Keratinocyte (primary cell): ENCODE data around the gene GLRX5. TPM values are rescaled to one million over a fixed set of nuclear protein-coding genes. Genes with fewer than 3 reads are reported as not detected.

Experiments
- DNase-seq: peaks from one replicate; pipeline ENCODE4 v3.0.0-alpha.2; 2011; ENCODE audit warnings: low read depth, missing footprints, low spot score
- FAIRE-seq: peaks from 2 replicates; lab custom pipeline; 2011; peaks lifted over from hg19 to GRCh38; lab: Jason Lieb, UNC
- H2AFZ ChIP-seq: 2 replicates; pipeline ENCODE4 v1.6.0; 2012; ENCODE audit warnings: low read length, control low read depth, inconsistent platforms; ENCODE audit not compliant: control insufficient read depth
- H3K27ac ChIP-seq: 2 replicates; pipeline ENCODE4 v1.5.1; 2011; ENCODE audit warnings: low read length; ENCODE audit not compliant: control insufficient read depth, insufficient read depth
- H3K27me3 ChIP-seq: 3 replicates; pipeline ENCODE4 v1.6.0; 2011; ENCODE audit warnings: low read length; ENCODE audit not compliant: control insufficient read depth, insufficient read depth; ENCODE audit errors: extremely low read depth
- H3K36me3 ChIP-seq, 2 experiments: 2 replicates in 1 of 2; 3 replicates in 1 of 2; pipeline ENCODE4 v1.5.1; 2011; ENCODE audit warnings: low read length in 2 of 2, mild to moderate bottlenecking in 1 of 2; ENCODE audit not compliant: control insufficient read depth in 2 of 2, insufficient read depth in 2 of 2; ENCODE audit errors: extremely low read depth in 1 of 2
- H3K4me1 ChIP-seq: 3 replicates; pipeline ENCODE4 v1.5.1; 2011; ENCODE audit warnings: low read length; ENCODE audit not compliant: control insufficient read depth, insufficient read depth; ENCODE audit errors: extremely low read depth
- H3K4me2 ChIP-seq: 3 replicates; pipeline ENCODE4 v1.6.0; 2011; ENCODE audit warnings: low read depth, low read length; ENCODE audit not compliant: control insufficient read depth, insufficient read depth; ENCODE audit errors: extremely low read depth
- H3K4me3 ChIP-seq, 3 experiments: fragments of 200-600 bp in 1 of 3; sonication (generic) in 1 of 3; 2 replicates in 2 of 3; 3 replicates in 1 of 3; pipeline ENCODE4 v1.5.1; 2011 to 2016; ENCODE audit warnings: low read length in 3 of 3, mild to moderate bottlenecking in 3 of 3, control low read depth in 2 of 3, inconsistent platforms in 1 of 3, low read depth in 1 of 3, mixed read lengths in 1 of 3, mixed run types in 1 of 3, moderate library complexity in 1 of 3; ENCODE audit not compliant: control insufficient read depth in 2 of 3, insufficient read depth in 2 of 3; ENCODE audit errors: extremely low read depth in 1 of 3
- H3K79me2 ChIP-seq: 2 replicates; pipeline ENCODE4 v1.6.0; 2012; ENCODE audit warnings: low read length; ENCODE audit not compliant: control insufficient read depth, insufficient read depth
- H3K9ac ChIP-seq: 3 replicates; pipeline ENCODE4 v1.6.0; 2011; ENCODE audit warnings: low read length; ENCODE audit not compliant: control insufficient read depth, insufficient read depth; ENCODE audit errors: extremely low read depth
- H3K9me1 ChIP-seq: 3 replicates; pipeline ENCODE4 v1.6.0; 2011; ENCODE audit warnings: low read length; ENCODE audit not compliant: control insufficient read depth, insufficient read depth; ENCODE audit errors: extremely low read depth
- H3K9me3 ChIP-seq: 2 replicates; pipeline ENCODE4 v1.5.1; 2012; ENCODE audit warnings: low read depth, low read length; ENCODE audit not compliant: control insufficient read depth
- H4K20me1 ChIP-seq: 3 replicates; pipeline ENCODE4 v1.6.0; 2011; ENCODE audit warnings: low read length; ENCODE audit not compliant: control insufficient read depth, insufficient read depth; ENCODE audit errors: extremely low read depth
- CTCF ChIP-seq, 3 experiments: IDR thresholded peaks in 1 of 3; conservative IDR thresholded peaks in 1 of 3; optimal IDR thresholded peaks in 1 of 3; 2 replicates in 2 of 3; 3 replicates in 1 of 3; pipeline versions ENCODE3 to v1.5.1; 2011; ENCODE audit warnings: low read length in 3 of 3, mild to moderate bottlenecking in 3 of 3, moderate library complexity in 2 of 3, control low read depth in 1 of 3, inconsistent platforms in 1 of 3; ENCODE audit not compliant: insufficient read depth in 2 of 3; ENCODE audit errors: extremely low read depth in 1 of 3
- EZH2 ChIP-seq: IDR thresholded peaks from one replicate; pipeline ENCODE4 v1.6.1; 2012; ENCODE audit warnings: inconsistent platforms, mild to moderate bottlenecking, low read length, moderate library complexity
- dilution Hi-C: fragments of 300-500 bp; cut with MboI; formaldehyde crosslinking; loops from one replicate; pipeline ENCODE4 v1.7.0; 2020; ENCODE audit warnings: low sequenced_read_pairs; ENCODE audit not compliant: extremely low pct_ligation_motif_present
- polyA plus RNA-seq, 5 experiments: library from polyadenylated mRNA; depleted of rRNA in 3 of 5; stranded (reverse) in 3 of 5; stranded (forward) in 1 of 5; unstranded in 1 of 5; fragments of >200 nt; gene quantifications; 1 replicate in 1 of 5; 2 replicates in 3 of 5; 3 replicates in 1 of 5; pipeline versions ENCODE4 v1.2.1 to v1.2.3, GENCODE V29; 2011 to 2012; ENCODE audit warnings: missing spikeins in 2 of 5, low read depth in 1 of 5, low replicate concordance in 1 of 5

The GLRX5 gene
- polyA plus RNA-seq, 1 donor (not counting 4 experiments of a cell fraction or from before 2014, with no cell fraction given): 60.9 TPM

- H3K36me3 ChIP-seq: no peaks in the 10 kb centered on the region
- H3K9me3 ChIP-seq: no peaks in the 10 kb centered on the region
- H3K9ac ChIP-seq: no peak overlapping the region
- TF ChIP-seq CTCF (optimal IDR thresholded peaks at IDR 0.05 in 1 of 3, IDR thresholded peaks at IDR 0.05 in 1 of 3, conservative IDR thresholded peaks at IDR 0.05 in 1 of 3; ENCODE audit: extremely low read depth in 1 of 3, insufficient read depth in 2 of 3, low read length in 3 of 3) (no peak), EZH2 (no peak)
- H3K27ac ChIP-seq: no peak overlapping the region
- H3K4me2 ChIP-seq: no peak overlapping the region
- H3K9me1 ChIP-seq: no peaks in the 10 kb centered on the region
- H2AFZ ChIP-seq: no peak overlapping the region
- H4K20me1 ChIP-seq: no peaks in the 10 kb centered on the region
- H3K79me2 ChIP-seq: no peaks in the 10 kb centered on the region
- dilution Hi-C loops: no loop called here
- DNase-seq (no peak), FAIRE-seq (no peak)
- H3K4me3 ChIP-seq: no peak overlapping the region
- peaks cover 58% of the 10 kb centered on the region for H3K4me1 ChIP-seq
- no peaks in the 10 kb centered on the region for H3K27me3 ChIP-seq
Measured at GRCh38 chr14:95522116-95522515, 12.7 kb upstream of the GLRX5 start.

- FAIRE-seq: no peak
- Histone ChIP-seq H3K9me3 (no peaks in the 10 kb centered on the region), H3K4me2 (peak overlapping the region; percentile 83), H4K20me1 (no peaks in the 10 kb centered on the region), H3K79me2 (no peaks in the 10 kb centered on the region), H3K9me1 (no peaks in the 10 kb centered on the region), H3K27me3 (no peaks in the 10 kb centered on the region), H2AFZ (no peak overlapping the region), H3K27ac (no peak overlapping the region), H3K9ac (no peak overlapping the region), H3K4me3 (no peak overlapping the region), H3K36me3 (no peaks in the 10 kb centered on the region), H3K4me1 (peaks cover 56% of the 10 kb centered on the region)
- dilution Hi-C loops: no loop called here
- no peak for DNase-seq
- TF ChIP-seq CTCF (optimal IDR thresholded peaks at IDR 0.05 in 1 of 3, IDR thresholded peaks at IDR 0.05 in 1 of 3, conservative IDR thresholded peaks at IDR 0.05 in 1 of 3; ENCODE audit: extremely low read depth in 1 of 3, insufficient read depth in 2 of 3, low read length in 3 of 3): no peak
- TF ChIP-seq EZH2: no peak
Measured at GRCh38 chr14:95522556-95522955, 12.3 kb upstream of the GLRX5 start.
